ENCODE results near the gene MLLT11.

The MLLT11 gene

GRCh38 chr1:151032164-151032563 is 28.0 kb upstream of the MLLT11 start:
- TF ChIP-seq, protein P1, sequence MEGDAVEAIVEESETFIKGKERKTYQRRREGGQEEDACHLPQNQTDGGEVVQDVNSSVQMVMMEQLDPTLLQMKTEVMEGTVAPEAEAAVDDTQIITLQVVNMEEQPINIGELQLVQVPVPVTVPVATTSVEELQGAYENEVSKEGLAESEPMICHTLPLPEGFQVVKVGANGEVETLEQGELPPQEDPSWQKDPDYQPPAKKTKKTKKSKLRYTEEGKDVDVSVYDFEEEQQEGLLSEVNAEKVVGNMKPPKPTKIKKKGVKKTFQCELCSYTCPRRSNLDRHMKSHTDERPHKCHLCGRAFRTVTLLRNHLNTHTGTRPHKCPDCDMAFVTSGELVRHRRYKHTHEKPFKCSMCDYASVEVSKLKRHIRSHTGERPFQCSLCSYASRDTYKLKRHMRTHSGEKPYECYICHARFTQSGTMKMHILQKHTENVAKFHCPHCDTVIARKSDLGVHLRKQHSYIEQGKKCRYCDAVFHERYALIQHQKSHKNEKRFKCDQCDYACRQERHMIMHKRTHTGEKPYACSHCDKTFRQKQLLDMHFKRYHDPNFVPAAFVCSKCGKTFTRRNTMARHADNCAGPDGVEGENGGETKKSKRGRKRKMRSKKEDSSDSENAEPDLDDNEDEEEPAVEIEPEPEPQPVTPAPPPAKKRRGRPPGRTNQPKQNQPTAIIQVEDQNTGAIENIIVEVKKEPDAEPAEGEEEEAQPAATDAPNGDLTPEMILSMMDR (IDR thresholded peaks at IDR 0.05; ENCODE audit: extremely low read depth, missing control alignments) = no peak
- no peak for DNase-seq (ENCODE audit: low spot score)

DNA sequence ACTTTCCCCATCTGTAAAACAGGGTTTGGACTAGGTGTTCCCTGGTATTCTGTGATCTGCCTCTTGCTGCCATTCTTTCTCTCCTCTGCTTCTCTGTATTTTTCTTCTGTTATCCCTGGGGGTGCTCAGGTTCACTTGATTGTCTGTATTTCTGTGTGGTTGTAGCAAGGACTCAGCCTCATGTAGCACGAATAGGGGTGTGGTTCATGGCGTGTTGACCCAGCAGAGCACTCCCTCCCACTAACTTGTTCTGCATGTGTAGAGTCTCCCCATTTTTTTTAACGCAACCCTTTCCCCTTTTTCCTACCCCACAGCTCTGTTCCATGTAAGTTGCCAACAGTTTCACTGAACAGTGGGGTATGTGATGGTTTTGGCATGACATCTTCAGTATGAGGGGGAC is 25.0 kb upstream of the MLLT11 start:
- no peak for DNase-seq (ENCODE audit: low spot score)
- TF ChIP-seq, protein P1 (IDR thresholded peaks at IDR 0.05; ENCODE audit: extremely low read depth, missing control alignments) = no peak

DNA sequence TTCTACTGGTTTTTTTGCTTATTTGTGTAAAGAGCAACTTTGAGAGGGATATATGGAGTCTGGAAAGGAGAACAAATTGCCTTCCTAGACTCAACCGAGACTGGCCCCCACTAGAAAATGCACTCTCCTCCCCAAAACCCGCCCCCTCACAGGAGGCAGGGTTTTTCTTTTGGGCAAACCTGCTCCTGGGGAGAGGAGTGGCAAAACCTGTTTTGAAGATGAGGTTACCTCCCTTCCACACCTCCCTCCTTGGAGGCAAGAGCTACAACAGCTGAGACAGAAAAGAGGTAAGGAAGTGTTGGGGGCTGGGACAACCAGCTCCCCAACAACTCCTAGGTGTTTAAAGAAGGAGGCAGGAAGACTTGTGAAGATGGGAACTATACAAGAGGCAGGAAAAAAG is 23.8 kb upstream of the MLLT11 start, which contains the start of gene BNIPL:
Gene BNIPL, plus strand, starts transcription at position 231 of the 400 bp plus-strand sequence. Its CDS starts 140 bp downstream, at position 371.
- TF ChIP-seq, protein P1 (IDR thresholded peaks at IDR 0.05; ENCODE audit: extremely low read depth, missing control alignments) = no peak
- DNase-seq (ENCODE audit: low spot score) = no peak

DNA sequence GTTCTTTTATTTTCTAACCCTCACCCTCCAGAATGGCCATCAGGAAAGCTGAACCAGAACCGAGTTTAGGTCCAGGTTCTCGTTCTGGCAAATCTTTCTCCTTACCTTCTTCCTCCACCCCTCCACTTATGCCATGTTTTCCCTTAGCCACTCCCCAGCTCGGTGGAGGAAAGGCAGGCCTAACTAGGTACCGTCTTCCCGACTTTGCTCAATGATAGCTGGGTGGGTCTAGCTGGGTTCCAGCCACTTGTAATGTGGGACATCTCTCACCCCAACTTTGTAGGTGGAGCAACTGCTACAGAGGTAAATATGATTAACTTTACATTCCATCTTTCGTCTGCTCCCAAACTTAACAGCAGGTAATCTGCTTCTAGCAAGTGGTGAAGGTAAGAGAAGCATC is 23.2 kb upstream of the MLLT11 start:
- TF ChIP-seq, protein P1 (IDR thresholded peaks at IDR 0.05; ENCODE audit: extremely low read depth, missing control alignments) = no peak

GRCh38 chr1:151039521-151039920 is 20.7 kb upstream of the MLLT11 start:
- no peak for DNase-seq (ENCODE audit: low spot score)
- TF ChIP-seq, protein P1 (IDR thresholded peaks at IDR 0.05; ENCODE audit: extremely low read depth, missing control alignments) = no peak

More for the DNA sequence above, 23.2 kb upstream of the MLLT11 start:
- no peak for DNase-seq (ENCODE audit: low spot score)

GRCh38 chr1:151043163-151043562 is 17.0 kb upstream of the MLLT11 start:
- TF ChIP-seq, protein P1 (IDR thresholded peaks at IDR 0.05; ENCODE audit: extremely low read depth, missing control alignments) = no peak
- DNase-seq (ENCODE audit: low spot score) = no peak

GRCh38 chr1:151047591-151047924 is 12.6 kb upstream of the MLLT11 start, which contains the start of gene C1orf56:
Gene C1orf56 (plus strand): TSS chr1:151047751. CDS start chr1:151047848, 97 bp downstream.
- peak; percentile 86 for DNase-seq (ENCODE audit: low spot score)
- TF ChIP-seq, protein P1 (IDR thresholded peaks at IDR 0.05; ENCODE audit: extremely low read depth, missing control alignments) = no peak
